Central memory CD8-positive, alpha-beta T cell (primary cell): ENCODE results near the gene ICAM5.

ENCODE experiments used
- ATAC-seq: fragments of 150-1000 bp; cut with Tn5 transposase; replicated peaks from 2 replicates; pipeline ENCODE4 v1.10.0; 2022; ENCODE audit warnings: mild to moderate bottlenecking, moderate FRiP score, moderate number of reproducible peaks; ENCODE audit not compliant: poor library complexity, severe bottlenecking; ENCODE audit errors: extremely low read depth
- DNase-seq, 2 donors: peaks; one replicate each; pipeline ENCODE4 v3.0.0; 2021; ENCODE audit warnings: low spot score in 2 of 2
- H3K27ac Mint-ChIP-seq: one replicate; pipeline ENCODE4 v1.8.0; 2022; ENCODE audit warnings: low read depth, mild to moderate bottlenecking, moderate library complexity, mixed read lengths
- H3K27me3 Mint-ChIP-seq: one replicate; pipeline ENCODE4 v1.8.0; 2022; ENCODE audit warnings: mixed read lengths
- H3K36me3 Mint-ChIP-seq: one replicate; pipeline ENCODE4 v1.8.0; 2022; ENCODE audit warnings: mild to moderate bottlenecking, moderate library complexity, mixed read lengths; ENCODE audit not compliant: insufficient read depth
- H3K4me1 Mint-ChIP-seq: one replicate; pipeline ENCODE4 v1.8.0; 2022; ENCODE audit warnings: mixed read lengths
- H3K4me3 Mint-ChIP-seq: one replicate; pipeline ENCODE4 v1.8.0; 2022; ENCODE audit warnings: mild to moderate bottlenecking, moderate library complexity, mixed read lengths
- H3K9me3 Mint-ChIP-seq: one replicate; pipeline ENCODE4 v1.8.0; 2022; ENCODE audit warnings: mixed read lengths

The ICAM5 gene

GRCh38 chr19:10299545-10300458, 10.1 kb downstream of the ICAM5 start:
- DNase-seq (no peak), ATAC-seq (no peak)
- Mint-ChIP-seq H3K27ac (no peak overlapping the region), H3K4me1 (peaks cover 8% of the 10 kb centered on the region), H3K9me3 (no peaks in the 10 kb centered on the region), H3K36me3 (peaks cover 4% of the 10 kb centered on the region), H3K27me3 (no peaks in the 10 kb centered on the region), H3K4me3 (no peak overlapping the region)

DNA sequence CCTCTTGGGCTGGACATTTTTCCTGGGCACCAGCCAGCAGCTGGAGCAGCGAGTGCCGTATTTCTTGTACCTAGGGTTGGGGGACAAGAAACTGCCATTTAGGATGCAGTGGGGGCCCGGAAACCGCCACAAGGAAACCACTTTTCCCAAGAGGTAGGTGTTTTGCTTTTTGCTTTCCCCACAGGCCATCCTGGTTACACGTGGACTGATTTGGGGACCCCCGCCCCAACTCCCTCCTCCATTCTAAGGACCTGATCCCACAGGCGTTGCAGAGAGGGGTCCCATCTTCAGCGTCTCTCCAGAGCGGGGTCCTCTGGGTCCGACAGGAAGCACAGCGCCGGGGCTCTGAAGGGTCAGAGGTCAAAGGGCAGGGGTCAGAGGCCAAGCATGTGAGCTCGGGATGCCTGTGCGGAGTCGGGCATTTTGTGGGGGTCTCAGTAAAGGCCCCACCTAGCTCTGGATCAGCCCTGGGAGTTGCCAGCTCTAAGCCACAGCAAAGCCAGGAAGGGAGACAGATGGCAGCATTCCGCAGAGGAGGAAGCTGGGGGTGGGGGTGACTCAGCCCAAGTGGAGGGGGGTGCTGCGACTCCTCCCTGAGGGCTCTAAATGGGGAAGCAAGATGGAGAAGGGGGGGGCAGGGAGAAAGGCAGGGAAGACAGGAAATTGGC, 15.5 kb downstream of the ICAM5 start:
- DNase-seq: no peak
- H3K4me3 Mint-ChIP-seq: no peak overlapping the region

DNA sequence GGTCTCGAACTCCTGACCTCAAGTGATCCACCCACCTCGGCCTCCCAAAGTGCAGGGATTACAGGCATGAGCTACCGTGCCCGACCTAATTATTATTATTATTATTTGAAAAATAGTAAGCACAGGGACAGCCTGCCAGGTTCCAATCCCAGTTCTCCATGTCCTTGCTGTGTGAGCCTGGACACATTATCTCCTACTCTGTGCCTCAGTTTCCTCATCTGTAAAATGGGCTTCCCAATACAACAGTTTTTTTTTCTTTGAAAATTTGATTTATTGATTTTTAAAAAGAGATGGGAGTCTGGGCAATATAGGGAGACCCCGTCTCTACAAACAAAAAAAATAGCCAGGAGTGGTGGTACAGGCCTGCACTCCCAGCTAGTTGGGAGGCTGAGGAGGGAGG, 16.6 kb downstream of the ICAM5 start:
- peaks cover 3% of the 10 kb centered on the region for H3K36me3 Mint-ChIP-seq
- H3K9me3 Mint-ChIP-seq: no peaks in the 10 kb centered on the region
- H3K4me1 Mint-ChIP-seq: no peaks in the 10 kb centered on the region
- no peak overlapping the region for H3K27ac Mint-ChIP-seq
- DNase-seq (no peak), ATAC-seq (no peak)
- no peaks in the 10 kb centered on the region for H3K27me3 Mint-ChIP-seq
- no peak overlapping the region for H3K4me3 Mint-ChIP-seq

More for the DNA sequence above, 15.5 kb downstream of the ICAM5 start:
- no peak for ATAC-seq
- Mint-ChIP-seq H3K9me3 (no peaks in the 10 kb centered on the region), H3K36me3 (peaks cover 4% of the 10 kb centered on the region), H3K4me1 (no peaks in the 10 kb centered on the region), H3K27ac (no peak overlapping the region), H3K27me3 (no peaks in the 10 kb centered on the region)

DNA sequence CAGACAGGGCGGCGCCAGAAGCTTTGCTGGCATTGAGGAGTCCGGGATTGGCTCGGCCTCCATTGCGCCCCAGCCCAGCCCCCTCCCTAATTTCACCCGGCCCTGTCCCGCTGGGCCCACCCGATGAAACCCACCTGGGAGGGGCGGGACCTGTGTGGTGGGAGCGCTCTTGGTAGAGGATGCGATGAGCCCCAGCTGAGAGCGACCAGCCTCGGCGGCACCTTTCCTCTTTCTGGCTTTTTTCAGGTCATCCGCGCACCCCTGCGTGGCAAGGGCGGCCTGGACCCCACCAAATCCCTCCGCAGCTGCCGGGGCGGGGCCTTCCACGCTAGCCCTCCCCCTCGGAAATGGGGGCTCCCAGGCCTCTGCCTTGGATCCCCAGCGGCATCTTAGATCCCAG, 19.7 kb downstream of the ICAM5 start, which contains the start of gene ZGLP1:
TSS of gene ZGLP1 (minus strand) at position 393 of the 400 bp plus-strand sequence.
- no peak within 1 kb of the TSS for H3K27ac Mint-ChIP-seq
- DNase-seq: no peak
- no peak within 1 kb of the TSS for H3K4me3 Mint-ChIP-seq
- ATAC-seq: no peak
- H3K9me3 Mint-ChIP-seq: no peaks in the 10 kb centered on the region
- H3K4me1 Mint-ChIP-seq: peaks cover 3% of the 10 kb centered on the region
- H3K36me3 Mint-ChIP-seq: peaks cover 4% of the 10 kb centered on the region
- no peaks in the 10 kb centered on the region for H3K27me3 Mint-ChIP-seq

- peak; percentile 85 for ATAC-seq
- Mint-ChIP-seq H3K4me1 (peaks cover 22% of the 10 kb centered on the region), H3K36me3 (peaks cover 26% of the 10 kb centered on the region)
Observed at GRCh38 chr19:10315335-10316214, 25.8 kb downstream of the ICAM5 start, which contains the start of gene FDX2. FDX2 (minus strand) TSS chr19:10316015; CDS start chr19:10315996, 19 bp downstream.

GRCh38 chr19:10316229-10317044, 26.7 kb downstream of the ICAM5 start:
- Mint-ChIP-seq H3K9me3 (no peaks in the 10 kb centered on the region), H3K4me1 (peaks cover 22% of the 10 kb centered on the region), H3K36me3 (peaks cover 26% of the 10 kb centered on the region), H3K4me3 (peak overlapping the region; percentile 83), H3K27me3 (no peaks in the 10 kb centered on the region), H3K27ac (peak overlapping the region; percentile 72)
- DNase-seq (no peak), ATAC-seq (no peak)

More at GRCh38 chr19:10315335-10316214, 25.8 kb downstream of the ICAM5 start, which contains the start of gene FDX2:
- no peaks in the 10 kb centered on the region for H3K27me3 Mint-ChIP-seq
- H3K9me3 Mint-ChIP-seq: no peaks in the 10 kb centered on the region
- H3K27ac Mint-ChIP-seq: peak within 1 kb of the TSS; percentile 72
- H3K4me3 Mint-ChIP-seq: peak within 1 kb of the TSS; percentile 83
- DNase-seq: peak; percentile 74 to 83

- Mint-ChIP-seq H3K4me1 (peaks cover 22% of the 10 kb centered on the region), H3K9me3 (no peaks in the 10 kb centered on the region), H3K4me3 (no peak overlapping the region), H3K27ac (no peak overlapping the region), H3K36me3 (peaks cover 26% of the 10 kb centered on the region), H3K27me3 (no peaks in the 10 kb centered on the region)
- DNase-seq: no peak
- ATAC-seq: no peak
Observed at GRCh38 chr19:10317045-10317856, 27.5 kb downstream of the ICAM5 start.

DNA sequence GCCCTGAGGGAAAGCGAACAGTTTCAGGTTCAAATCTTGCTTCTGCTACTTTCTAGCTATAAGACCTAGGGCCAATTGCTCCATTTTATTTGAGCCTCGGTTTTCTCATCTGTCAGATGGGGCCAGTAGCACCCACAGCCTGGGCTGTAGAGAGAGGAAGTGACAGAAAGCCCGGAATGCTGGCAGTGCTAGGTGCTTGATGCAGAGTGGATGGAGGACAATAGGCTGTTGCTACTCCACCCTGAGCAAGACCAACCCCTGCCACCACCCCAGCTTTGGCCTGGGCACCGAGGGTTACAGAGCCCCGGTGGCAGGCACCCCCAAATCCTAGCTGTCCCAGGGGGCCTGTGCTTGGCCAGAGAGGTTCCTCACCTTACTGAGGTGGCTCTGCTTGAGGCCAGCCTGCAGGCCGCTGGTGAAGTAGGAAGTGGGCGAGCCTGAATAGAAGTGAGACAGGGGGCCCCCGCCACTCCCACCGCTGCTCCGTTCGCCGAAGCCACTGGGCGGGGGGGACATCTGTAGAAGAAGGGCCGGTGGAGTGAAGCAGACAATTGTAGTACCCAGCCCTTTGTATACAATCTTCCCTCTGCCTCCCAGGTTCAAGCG, 28.2 kb downstream of the ICAM5 start:
- DNase-seq (no peak), ATAC-seq (no peak)
- Mint-ChIP-seq H3K36me3 (peaks cover 26% of the 10 kb centered on the region), H3K4me1 (peaks cover 22% of the 10 kb centered on the region), H3K27ac (no peak overlapping the region), H3K4me3 (no peak overlapping the region), H3K9me3 (no peaks in the 10 kb centered on the region), H3K27me3 (no peaks in the 10 kb centered on the region)

DNA sequence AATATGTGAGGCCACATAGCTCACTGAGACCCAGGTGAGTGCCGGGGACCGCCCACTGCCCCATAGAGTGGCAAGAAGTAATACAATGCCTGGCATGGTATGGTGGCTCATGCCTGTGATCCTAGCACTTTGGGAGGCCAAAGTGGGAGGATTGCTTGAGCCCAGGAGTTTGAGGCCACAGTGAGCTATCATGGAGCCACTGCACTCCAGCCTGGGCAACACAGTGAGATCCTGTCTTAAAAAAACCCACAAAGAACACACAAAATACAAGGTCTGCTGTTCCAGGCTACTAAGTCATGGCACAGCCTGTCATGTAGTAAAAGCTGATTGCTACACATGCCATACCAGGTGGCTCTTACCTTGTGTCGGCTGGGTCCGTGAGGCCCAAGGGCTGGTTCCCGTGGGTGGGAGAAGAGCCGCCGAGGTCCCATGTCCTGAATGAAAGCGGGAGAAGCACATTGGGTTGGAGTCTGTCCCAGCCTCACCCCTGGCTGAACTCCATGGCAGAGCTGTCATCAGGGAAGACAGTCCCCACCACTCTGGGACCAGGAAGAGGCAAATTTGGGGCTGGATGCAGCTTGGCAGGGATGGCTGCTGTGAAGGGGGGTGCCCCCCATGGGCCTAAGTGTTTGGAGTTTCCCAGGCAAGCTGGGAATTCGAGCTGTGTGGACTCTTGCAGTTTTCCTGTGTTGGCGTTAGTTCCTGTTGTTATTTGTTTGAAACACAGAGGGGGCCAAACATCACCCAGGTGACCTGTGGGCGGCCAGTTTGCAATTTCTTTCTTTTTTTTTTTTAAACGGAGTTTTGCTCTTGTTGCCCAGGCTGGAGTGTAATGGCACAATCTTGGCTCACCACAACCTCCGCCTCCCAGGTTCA, 29.3 kb downstream of the ICAM5 start:
- no peak overlapping the region for H3K4me3 Mint-ChIP-seq
- peaks cover 22% of the 10 kb centered on the region for H3K4me1 Mint-ChIP-seq
- ATAC-seq (no peak), DNase-seq (no peak)
- no peaks in the 10 kb centered on the region for H3K27me3 Mint-ChIP-seq
- H3K27ac Mint-ChIP-seq: no peak overlapping the region
- H3K9me3 Mint-ChIP-seq: no peaks in the 10 kb centered on the region
- H3K36me3 Mint-ChIP-seq: peaks cover 27% of the 10 kb centered on the region
